Fibroblast of villous mesenchyme (primary cell): ENCODE data around the gene LAMC1. TPM values are rescaled to one million over a fixed set of nuclear protein-coding genes. Genes with fewer than 3 reads are reported as not detected.

Experiments used
- DNase-seq: peaks from one replicate; pipeline ENCODE4 v3.0.0-alpha.2; 2010; ENCODE audit warnings: low read depth
- H3K4me3 ChIP-seq: 2 replicates; pipeline ENCODE4 v1.5.1; 2011; ENCODE audit warnings: low read depth, mild to moderate bottlenecking, low read length
- total RNA-seq: library from RNA; depleted of rRNA; stranded (reverse); fragments of >200 nt; gene quantifications from 2 replicates; pipeline ENCODE4 v1.2.3, GENCODE V29; 2012
- TF ChIP-seq, protein P1 (sequence below): IDR thresholded peaks from 2 replicates; pipeline ENCODE4 v1.5.1; 2012; ENCODE audit warnings: low read depth, mild to moderate bottlenecking, low read length; ENCODE audit not compliant: insufficient read depth

The LAMC1 gene
- total RNA-seq, 1 donor, result 761 TPM

DNA sequence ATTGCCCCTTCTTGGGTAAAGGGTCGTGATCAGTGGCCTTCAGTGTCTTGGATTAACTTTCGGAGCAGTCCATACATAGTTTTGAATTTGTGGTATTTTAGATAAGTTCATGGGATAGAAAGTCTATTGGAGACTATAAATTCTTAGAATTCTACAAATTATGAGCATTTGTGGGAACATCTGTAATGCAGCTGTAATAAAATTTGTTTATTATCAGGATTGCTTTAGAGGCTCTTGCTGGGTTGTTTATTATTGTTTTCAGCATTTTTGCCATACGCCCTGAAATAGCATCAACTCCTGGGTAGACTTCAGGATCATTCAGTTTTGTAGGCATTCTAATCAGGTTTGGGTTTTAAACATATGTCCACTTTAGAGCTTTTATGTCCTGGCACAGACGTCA is 16.1 kb downstream of the LAMC1 start:
- no peak overlapping the region for H3K4me3 ChIP-seq
- TF ChIP-seq, protein P1, sequence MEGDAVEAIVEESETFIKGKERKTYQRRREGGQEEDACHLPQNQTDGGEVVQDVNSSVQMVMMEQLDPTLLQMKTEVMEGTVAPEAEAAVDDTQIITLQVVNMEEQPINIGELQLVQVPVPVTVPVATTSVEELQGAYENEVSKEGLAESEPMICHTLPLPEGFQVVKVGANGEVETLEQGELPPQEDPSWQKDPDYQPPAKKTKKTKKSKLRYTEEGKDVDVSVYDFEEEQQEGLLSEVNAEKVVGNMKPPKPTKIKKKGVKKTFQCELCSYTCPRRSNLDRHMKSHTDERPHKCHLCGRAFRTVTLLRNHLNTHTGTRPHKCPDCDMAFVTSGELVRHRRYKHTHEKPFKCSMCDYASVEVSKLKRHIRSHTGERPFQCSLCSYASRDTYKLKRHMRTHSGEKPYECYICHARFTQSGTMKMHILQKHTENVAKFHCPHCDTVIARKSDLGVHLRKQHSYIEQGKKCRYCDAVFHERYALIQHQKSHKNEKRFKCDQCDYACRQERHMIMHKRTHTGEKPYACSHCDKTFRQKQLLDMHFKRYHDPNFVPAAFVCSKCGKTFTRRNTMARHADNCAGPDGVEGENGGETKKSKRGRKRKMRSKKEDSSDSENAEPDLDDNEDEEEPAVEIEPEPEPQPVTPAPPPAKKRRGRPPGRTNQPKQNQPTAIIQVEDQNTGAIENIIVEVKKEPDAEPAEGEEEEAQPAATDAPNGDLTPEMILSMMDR, result no peak
- DNase-seq, result peak; percentile 90

DNA sequence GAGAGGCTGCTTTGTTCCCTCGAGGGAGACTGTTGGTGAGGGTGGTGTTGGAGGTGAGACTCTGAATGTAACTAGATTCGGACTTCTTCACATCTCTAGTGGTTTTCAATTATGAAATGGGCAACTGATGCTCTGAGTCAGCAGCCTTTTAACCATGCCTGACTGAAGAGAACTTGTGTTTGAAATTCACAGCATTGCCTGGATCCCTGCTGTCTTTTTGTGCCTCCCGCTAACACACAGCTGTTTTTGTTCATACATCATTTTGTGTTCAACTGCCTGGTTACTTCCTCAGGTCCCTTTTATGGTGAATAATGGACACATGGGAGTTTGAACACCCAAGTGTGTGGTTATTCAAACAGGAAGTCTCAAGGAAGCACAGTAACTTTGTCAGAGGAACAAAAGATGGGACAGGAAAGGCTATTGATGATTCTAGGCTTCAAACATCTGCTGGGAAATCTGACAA is 16.8 kb downstream of the LAMC1 start:
- peak overlapping the region; percentile 7 for H3K4me3 ChIP-seq
- TF ChIP-seq, protein P1, result no peak
- DNase-seq, result peak; percentile 84

DNA sequence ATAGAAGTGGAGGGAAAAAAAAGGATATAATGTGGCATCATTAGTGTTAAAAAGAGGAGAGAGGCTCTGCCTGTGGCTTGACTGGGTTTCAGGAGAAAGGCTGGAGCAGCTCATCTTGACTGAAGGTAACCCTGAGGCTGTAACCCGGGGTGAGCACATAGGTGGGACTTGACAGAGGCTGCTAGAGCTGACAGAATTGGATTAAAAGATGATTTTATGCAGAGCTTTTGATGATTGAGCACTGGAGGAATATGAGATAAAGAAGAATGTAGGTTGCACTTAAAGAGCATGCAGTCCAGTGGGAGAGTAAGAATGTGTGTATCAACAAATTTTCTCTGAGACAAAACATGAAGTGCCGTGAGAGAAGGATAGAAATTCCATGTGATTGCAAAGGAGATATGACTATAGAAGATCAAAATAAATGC is 17.3 kb downstream of the LAMC1 start:
- TF ChIP-seq, protein P1, result no peak
- peak overlapping the region; percentile 6 for H3K4me3 ChIP-seq
- DNase-seq, result peak; percentile 71

DNA sequence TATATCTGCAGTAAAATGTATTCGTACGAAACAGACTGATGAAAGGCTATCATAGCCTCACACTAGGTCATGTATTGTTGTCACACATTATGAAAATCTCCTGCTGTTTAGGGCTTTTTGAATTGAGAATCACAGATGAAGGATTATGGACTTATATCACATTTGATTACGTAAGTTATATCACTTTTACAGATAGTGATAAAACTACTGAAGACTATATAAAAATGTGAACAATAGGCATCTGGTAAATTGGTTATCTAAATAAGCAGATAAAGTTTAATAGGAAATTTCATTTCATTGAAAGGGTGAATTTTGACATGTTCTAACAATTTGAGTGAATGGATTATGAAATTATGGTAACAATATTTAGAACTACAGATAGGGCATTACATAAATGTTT is 20.0 kb downstream of the LAMC1 start:
- H3K4me3 ChIP-seq, result no peak overlapping the region
- DNase-seq, result no peak
- TF ChIP-seq, protein P1, result no peak

DNA sequence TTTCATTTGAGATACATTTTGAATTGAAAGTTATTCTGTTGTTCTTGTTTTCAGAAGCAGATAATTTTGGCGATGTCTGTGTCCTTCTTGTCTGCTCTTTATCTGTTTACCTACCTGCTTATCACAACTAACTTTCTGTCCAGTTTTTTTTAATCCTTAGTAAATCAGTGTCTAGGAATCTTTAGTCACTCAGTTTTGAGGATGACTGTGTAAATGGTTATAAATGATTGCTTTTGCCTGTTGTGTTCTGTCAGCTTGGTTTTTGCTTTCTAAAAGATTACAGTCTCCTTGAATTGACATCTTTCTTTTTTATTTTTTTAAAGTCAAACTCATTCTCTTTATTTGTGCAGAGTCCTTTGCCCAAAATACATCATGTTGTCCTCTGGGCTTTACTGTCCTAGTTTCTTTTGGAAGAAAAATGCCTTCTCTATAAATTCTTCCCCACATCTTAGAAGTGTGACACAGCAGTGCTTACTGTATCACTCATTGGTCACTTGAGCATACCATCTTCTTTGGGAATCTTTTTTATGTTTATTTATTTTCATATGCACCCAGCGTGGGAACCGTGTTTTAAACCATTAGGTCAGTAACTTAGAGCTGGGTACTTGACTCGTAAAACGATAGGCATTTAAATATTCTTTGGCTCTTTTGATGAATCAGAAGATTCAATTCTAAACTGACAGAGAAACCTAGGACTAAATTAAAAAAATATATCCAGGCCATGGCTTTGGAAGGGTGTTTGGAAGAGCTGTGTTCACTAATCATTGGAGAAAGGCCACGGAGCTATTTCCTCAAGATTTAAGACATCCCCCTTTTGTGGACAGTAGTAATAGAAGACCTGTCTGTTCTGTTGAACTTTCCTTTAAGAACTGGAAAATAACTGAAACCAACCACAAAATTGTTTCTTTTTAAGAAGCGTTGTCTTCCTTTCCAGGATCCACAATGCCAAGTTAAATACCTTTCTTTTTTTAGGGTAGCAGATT is 20.9 kb downstream of the LAMC1 start:
- H3K4me3 ChIP-seq, result peak overlapping the region; percentile 1
- TF ChIP-seq, protein P1, result no peak
- peak; percentile 92 for DNase-seq

DNA sequence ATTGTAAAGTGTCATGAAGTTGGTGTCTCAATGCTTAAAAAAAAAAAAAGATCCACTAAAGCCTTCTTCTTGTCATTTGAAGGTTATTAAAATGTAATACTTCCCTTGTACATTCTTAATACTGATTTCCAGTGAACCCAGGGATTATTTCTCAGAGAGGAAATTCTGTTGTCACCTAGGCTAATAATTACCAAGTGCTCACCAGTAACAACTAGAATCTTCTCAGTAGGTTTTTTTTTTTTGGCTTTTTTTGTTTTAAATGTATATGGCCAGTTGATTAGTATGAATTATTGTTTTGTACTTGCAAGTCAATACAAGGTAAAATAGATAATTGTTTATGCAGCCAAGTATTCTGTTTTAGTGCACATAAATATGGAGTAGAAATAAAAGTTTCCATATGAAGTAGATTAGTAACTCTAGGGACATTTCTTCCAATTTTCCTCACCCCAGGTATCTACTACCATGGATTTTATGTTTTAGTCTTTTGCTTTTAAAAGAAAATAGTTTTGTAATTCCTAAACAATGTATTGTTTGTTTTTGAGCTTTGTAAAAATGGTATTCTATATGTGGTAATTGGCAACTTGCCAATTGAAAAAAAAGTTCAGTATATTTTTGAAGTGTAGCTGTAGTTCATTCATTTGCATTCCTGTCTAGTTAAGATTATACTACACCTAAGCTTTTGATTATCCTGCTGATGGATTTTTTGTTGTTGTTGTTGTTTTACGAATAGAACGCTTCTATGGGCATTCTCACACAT is 21.9 kb downstream of the LAMC1 start:
- DNase-seq, result no peak
- H3K4me3 ChIP-seq, result no peak overlapping the region
- TF ChIP-seq, protein P1, result no peak
